AG09319 (cell line): Measurements from ENCODE around the gene UGGT2.
"Not testable (repeated sequence)": the region's sequence is repeated elsewhere in the genome, so short reads cannot be mapped to it uniquely, and the experiment has no call there.

Experiments
- DNase-seq: peaks from one replicate; pipeline ENCODE4 v3.0.0-alpha.2; 2010; ENCODE audit warnings: low read depth; ENCODE audit errors: extremely low read depth
- CTCF ChIP-seq: IDR thresholded peaks from 2 replicates; pipeline ENCODE4 v1.5.1; 2011; ENCODE audit warnings: low read depth, mild to moderate bottlenecking, inconsistent platforms, low read length, moderate library complexity

UGGT2 gene

DNA sequence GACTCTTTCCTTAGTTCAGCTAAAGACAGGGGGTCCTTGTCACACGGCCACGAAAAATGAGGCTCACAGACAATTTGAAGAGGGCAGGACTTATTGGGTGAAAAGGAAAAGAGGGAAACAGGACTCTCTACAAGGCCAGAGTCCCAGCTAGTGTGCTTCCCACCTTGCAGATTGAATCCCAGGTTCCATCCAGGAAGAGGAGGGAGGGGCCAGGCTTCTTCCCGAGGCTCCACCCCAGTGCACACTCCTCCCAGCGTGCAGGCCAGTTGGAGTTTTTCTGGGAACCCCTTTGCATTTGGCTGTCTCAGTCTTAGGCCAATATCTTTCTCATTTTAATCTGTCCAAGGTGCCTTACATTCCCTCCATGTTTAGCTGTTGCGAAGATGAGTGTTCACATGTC is 269.5 kb downstream of the UGGT2 start:
- no peak for DNase-seq

GRCh38 chr13:95781940-95782339 is 271.3 kb downstream of the UGGT2 start:
- DNase-seq, result not testable (repeated sequence)

More for the DNA sequence above, 269.5 kb downstream of the UGGT2 start:
- TF ChIP-seq CTCF, result no peak

GRCh38 chr13:95781016-95781415 is 272.2 kb downstream of the UGGT2 start:
- DNase-seq, result no peak
- TF ChIP-seq CTCF, result no peak

- DNase-seq, result no peak
- TF ChIP-seq CTCF, result no peak
Observed at GRCh38 chr13:95779522-95779921, 273.7 kb downstream of the UGGT2 start.

DNA sequence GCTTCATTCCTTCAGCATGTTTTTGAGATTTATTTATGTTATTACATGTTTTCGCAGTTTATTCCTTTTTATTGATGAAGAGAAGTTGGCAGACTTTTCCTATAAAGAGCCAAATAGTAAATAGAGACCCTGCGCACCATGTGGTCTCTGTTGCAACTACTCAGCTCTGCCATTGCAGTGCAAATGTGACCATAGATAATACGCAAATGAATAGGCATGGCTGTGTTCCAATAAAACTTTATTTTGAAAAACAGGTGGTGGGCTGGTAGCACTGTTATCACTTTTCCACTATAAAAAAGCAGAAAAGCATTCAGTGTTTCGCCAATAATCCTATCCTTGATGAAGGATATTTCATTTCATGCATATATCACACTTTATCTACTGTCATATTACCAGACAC is 281.3 kb downstream of the UGGT2 start:
- DNase-seq, result no peak
- TF ChIP-seq CTCF, result no peak

DNA sequence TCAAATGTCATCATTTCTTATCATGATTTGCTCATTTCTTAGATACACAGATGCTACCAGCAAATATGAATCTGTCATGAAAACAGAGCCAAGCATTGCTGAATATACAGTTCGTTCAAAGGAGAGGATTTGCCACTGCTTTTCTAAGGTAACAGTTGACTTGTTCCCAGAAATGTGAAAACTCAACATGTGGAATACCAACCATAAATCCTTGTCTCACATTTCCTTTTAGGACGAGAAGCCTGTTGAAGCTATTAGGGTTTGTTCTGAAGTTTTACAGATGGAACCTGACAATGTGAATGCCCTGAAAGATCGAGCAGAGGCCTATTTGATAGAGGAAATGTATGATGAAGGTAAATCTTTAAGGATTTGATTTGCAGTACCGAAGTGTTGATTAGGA is 289.6 kb downstream of the UGGT2 start:
- TF ChIP-seq CTCF, result no peak
- DNase-seq, result no peak

GRCh38 chr13:95762626-95763025 is 290.6 kb downstream of the UGGT2 start:
- DNase-seq, result not testable (repeated sequence)

DNA sequence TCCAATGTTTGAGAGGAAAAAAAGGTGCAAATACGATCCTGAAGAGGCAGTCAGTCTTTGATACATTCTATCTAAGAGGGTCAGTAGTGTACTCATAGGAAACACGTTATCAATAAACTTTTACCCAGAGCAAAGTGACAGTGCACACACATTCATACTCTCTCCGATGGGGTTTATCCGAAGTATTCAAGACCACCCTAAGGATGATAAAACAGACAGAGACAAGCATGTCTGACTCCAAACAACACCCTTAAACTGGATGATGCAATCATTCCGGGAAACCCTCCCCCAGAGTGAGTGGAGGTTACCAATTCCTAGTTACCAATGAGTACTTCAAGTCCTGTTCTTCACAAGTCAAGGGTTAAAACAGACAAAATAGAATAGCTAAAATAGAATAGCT is 297.1 kb downstream of the UGGT2 start:
- TF ChIP-seq CTCF, result no peak
- DNase-seq, result no peak

DNA sequence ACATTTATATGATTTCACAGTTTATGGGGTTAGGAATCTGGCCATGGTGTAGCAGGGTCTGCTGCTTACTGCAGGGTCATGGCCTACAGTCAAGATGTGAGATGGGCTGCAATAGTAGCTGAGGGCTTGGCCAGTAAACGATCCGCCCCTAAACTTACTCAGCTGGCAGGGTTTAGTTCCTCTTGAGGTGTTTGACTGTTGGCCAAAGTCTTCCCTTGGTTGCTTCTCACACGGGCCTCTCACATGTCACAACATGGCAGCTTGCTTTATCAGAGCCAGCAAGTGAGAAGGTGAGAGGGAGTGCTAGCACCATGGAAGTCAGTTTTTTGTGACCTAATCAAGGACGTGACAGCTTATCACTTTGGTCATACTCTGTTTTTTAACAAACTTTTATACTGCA is 299.1 kb downstream of the UGGT2 start:
- TF ChIP-seq CTCF, result no peak
- DNase-seq, result no peak
